ENCODE measurements around the gene TEX51.

TEX51 gene

DNA sequence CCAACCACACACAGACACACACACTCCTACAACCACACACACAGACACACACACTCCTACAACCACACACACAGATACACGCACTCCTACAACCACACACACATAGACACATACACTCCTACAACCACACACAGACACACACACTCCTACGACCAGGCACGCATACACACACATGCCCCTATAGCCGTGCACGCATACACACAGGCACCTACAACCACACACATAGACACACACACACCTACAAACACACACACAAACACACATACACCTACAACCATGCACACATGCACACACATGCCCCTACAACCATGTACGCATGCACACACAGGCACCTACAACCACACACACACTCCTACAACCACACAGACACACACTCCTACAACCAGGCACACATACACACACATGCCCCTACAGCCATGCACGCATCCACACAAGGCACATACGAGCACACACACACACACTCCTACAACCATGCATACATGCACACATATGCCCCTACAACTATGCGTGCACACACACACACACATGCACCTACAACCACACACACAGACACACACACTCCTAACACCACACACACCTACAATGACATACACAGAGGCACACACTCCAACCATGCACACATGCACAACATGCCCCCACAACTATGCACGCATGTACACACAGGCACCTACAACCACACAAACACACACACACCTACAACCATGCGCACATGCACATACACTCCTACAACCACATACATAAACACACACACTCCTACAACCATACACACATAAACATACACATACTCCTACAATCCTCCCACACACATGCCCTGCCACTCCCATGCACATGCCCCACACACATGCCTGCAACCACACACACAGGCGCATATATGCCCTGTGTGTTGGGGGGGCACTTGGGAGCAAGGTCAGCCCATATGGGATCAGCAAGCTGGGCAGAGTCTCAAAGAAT is 19.1 kb upstream of the TEX51 start:
- no peak for DNase-seq

DNA sequence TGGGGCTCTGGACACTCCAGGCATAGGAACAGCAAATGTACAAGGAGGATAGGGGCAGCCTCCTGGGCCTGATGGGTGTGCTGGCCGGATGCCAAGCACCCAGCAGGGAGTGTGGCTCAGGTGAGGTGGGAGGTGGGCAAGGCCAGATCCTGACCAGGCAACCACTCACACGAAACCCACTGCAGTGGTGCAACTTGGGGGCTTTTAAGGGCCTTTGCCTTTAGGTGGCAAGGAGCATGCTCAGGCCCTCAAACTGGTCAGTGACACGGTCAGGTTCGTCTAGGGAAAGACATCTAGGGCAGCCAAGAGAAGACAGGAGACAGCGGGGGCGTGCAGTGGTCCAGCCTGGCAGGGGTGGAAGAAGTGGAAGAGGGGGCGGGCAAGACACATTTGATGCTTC is 18.4 kb upstream of the TEX51 start:
- DNase-seq: no peak

DNA sequence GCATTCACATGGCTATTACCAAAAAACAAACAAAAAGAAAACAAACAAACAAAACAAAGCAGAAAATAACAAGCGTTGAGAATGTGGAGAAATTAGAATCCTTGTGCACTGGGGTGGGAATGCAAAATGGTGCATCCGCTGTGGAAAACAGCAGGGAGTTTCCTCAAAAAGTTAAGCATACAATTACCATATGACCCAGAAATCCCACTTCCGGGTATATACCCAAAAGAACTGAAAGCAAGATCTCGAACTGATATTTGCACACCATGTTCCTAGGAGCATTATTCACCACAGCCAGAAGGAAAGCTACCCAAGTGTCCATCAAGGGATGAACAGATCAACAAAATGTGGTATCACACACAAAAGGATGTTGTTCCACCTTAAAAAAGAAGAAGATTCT is 17.9 kb upstream of the TEX51 start:
- DNase-seq: no peak

DNA sequence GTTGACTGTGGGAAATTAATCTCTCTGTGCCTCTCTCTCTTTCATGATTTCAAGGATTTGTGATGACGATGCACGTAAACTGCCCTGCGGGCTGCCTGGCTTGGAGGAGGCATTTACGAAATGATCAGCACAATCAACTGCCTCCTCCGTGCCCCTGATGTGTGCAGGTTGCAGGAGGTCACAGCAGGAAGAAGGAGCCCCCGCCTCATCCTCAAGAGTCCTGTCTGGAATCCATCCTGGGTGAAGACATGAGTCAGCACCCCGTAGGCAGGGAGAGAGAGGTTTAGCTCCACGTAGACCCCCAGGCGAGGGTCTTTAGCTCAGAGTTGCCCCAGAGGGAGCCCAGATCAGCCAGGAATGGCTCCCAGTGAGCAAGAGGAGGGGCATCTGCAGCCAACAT is 17.1 kb upstream of the TEX51 start:
- no peak for DNase-seq

DNA sequence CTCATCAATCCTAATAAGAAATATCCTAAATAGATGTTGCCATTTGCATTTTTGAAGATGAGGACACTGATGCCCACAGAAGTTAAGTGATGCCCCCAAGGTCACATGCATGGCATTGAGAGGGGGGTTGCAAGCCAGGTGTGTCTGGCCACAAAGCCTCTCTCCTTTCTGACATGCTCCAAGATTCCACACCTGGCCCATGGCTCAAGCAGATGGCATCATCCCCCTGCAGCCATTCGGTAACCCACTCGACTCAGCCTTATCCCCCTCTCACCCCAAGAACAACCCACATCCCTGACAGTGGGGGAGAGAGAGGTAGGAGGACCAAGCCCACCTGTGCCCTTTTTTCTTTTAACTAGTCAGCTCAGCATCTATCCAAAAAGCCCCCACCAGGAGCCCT is 16.5 kb upstream of the TEX51 start:
- no peak for DNase-seq

DNA sequence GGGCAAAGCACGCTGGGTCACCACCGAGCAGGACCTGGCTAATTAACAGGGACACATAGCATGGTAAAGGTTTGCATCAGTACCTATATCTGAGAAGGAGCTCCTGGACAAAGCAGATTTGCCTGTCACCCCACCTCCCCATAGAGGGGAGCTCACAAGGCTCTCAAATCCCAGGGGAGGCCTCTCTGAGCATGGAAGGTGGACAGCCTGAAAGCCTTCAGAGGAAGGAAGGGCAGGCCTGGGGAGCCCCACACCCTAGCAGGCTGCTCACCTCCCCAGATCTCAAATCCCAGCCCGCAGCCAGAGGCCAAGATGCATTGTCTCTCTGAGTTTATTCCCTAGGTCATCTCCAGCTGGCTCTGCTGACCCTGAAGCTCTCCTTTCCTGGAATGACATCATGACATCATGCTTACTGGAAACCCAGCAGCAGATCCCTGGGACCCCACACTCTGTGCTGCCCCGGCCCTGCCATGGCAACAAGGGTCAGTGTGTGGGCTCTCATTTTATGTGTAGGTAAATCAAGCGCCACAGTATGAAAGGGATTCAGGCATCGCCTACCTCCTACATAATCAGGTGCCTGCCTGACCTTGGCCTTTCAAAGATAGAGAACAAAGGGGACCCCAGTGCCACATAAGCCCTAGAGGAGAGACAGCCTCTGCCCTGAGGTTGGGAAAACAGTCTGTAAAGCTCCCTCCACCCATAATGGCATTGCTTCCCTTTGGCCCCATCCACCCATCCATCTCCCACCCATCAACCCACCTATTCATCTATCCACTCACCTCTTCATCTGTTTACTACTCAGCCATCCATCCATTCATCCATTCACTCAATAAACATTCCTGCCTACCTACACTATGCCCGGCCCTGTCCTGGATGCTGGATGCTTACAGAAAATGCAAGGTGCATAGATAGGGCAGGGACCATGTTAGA is 15.7 kb upstream of the TEX51 start:
- no peak for DNase-seq

DNA sequence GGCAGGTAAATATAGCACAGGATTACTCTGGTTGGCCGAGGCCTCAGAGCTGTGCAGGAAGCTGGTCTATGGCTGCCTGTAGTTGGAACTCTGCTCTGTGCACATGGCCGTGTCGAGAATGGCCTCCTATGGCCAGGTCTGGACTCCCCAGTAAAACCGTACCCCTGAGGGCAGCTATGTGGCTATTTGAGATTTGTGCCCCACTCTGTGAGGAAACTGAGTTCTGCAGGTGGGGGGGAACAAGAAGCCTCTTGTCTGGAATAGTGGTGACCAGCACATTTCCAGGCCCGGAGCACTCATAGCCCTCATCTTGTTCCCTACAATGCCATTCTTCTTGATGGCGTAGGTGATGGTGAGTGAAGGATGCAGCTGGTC is 15.0 kb upstream of the TEX51 start:
- no peak for DNase-seq

DNA sequence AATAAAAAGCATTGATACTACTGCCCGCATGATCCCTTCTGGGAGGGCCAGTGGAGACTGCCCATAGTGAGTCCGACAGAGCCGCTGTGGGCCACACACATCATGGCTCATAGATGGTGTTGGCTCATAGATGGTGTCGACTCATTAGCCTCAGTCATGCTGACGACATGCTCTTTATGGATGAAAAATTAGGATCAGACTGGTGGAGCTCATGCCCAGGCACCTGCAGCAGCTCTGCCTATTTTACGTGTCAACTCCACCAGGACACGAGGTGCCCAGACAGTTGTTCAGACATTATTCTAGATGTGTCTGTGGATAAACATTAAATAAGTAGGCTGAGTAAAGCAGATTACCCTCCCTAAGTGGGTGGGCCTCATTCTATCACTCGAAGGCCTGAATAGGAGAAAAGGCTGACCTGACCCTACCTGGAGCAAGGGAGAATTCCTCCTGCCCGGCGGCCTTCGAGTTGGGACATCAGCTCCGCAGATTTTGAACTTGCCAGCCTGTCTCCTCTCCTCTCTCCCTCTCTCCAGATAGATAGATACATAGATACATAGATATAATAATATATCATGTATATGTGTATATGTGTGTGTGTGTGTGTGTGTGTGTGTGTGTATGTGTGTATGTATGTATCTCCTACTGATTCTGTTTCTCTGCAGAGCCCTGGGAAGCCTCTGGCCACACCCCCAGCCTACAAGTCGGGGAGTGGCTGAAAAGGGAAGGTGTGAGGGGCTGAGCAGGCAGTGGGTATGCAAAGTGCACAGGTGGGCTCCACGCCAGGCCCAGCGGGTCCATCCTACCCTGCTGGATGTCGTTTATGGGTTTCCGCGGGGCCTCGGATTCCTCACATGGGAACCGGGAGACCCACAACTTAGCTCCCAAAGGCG is 13.6 kb upstream of the TEX51 start:
- no peak for DNase-seq

DNA sequence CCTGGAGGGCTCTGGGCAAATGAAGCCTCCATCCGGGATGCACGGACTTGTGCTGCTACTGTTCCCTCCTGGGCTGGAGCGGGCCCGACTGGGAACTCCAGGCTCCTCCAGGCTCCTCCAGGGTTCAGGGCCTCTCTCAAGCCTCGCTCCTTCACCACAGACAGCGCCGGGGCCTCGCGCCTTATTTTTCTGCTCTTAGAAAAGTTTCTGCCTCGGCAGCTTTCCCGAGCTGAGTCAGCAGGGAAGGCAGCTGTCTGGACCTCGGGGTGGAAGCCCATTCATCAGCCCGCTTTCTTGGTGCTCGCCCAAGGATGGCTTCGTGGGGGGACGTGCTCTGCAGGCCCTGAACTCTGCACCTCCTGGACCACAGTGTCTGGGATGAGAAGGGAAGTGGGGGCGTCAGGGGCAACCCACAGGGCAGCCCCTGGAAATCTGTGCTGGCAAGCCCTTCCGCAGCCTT is 12.9 kb upstream of the TEX51 start:
- no peak for DNase-seq

DNA sequence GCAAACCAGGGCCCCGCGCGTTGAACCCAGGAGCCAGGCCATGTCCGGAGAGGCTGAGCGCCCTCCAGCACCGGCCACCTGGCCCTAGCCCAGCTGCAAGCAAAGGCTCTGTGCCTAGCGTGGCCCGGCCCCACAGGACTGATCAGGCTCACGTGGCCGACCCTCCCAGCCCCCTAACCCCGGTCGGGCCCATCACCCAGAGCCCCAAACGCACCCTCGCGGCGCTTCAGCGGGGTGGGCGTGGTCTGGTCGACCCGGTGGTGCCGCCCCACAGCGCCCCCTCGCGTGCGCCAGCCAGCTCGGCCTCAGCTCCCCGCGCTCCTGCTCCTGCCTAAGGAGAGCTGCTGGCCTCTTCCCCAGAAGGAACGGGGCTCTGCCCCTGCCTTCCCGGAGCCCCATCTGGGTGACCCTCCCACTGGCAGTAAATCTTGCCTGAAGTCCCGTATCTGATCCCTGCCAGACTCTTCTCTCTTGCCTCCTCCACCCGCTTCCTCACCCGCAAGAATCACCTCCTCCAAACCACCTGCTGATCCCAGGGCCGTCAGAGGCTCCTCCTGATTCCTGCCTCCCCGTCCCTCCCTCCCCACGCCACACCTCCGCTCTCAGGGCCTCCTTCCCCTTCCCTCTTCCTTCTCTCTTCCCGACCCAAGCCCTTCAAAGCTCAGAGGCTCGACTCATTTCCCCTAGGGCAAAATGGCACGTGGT is 12.3 kb upstream of the TEX51 start:
- no peak for DNase-seq

DNA sequence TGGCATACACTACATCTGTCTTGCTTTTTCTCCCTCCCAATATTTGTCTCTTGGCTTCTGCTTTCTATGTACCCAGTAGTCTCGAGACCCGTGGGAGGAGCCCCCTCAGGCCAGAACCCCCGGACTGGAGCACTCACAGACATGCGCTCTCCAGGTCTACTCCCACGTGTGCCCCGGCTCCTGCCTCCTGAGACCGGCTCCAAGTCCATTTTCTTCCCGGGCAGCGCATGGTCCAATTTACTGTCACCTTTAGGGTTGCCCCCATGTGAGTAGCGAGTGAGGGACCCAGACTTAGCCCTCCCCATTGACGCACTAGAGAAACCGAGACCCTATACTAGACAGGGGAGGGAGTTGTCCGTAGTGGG is 11.8 kb upstream of the TEX51 start:
- no peak for DNase-seq

DNA sequence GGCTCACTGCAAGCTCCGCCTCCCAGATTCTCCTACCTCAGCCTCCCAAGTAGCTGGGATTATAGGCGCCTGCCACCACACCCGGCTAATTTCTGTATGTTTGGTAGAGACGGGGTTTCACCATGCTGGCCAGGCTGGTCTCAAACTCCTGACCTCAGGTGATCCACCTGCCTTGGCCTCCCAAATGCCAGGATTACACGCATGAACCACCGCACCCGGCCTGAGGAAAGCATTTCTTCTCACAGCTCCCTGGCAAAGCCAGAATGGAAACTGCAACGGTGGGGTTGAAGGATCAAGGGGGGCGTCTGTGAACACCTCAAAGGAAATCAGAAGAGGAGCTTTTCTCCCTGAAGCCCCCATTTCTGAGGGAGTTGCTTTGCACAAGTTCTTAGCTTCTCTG is 11.2 kb upstream of the TEX51 start:
- DNase-seq: no peak

DNA sequence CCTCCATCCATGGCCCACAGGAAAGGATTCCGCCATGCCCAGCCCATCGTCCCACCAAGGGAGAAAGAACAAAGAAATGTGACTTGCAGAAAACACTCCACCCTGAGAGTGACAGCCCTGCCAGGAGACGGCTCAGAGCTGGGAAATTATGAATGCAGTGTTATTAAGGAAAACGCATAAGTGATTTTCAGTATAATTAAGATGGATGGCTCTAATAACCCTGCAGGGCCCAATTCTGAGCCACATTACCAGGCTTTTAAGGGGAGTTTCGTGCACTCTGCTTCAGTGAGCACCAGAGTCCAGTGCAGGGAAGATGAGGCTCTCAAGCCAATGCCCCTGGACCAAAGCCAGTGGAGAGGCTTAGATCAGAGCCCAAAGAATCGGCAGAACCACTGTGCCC is 10.6 kb upstream of the TEX51 start:
- no peak for DNase-seq

DNA sequence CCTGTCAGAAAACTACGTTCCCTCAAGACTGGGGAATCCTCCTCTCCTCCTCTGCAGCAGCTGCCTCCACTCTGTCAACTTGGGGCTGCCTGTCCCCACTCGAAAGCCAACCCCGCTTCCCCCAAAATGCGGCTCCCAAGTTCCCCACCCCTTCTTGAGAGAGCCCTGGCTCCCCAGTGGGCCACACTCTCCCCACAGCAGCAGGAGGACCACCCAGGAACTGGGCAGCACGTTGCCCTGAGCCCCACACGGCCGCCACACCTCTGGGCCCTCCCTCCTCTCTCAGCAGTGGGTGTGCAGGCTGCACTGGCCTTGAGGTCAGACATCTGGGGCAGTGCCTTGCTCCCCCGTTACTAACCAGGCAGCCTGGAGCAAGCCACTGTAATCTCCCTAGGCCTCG is 9.6 kb upstream of the TEX51 start:
- no peak for DNase-seq

DNA sequence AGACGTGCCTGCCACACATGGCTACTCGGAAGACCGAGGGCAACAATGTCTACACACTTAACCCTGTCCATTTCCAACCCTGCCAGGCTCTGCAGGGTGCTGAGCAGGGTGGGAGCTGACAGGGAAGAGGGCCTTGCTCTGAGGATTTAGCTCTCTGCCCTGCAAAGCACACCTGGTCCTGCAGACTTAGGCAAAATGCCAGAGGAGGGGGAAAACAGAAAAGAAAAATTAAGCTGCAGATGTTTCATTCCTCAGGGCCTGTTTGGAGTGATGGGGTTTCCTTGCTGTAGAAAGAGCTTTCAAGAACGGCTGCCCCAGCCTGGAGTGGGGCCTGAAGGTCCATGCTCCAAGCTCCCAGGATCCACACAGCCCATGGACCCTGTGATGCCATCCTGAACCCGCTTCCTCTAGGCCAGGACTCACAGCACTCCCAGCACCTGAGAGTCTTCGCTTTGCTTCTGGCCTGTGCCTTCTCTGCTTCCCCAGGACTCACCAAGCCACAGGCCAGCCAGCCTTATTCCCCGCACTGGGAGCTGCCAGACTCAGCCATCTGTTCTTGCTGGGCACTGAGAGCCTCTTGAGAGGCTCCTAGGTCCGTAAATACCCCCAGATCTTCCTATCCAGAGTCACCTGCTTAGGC is 9.1 kb upstream of the TEX51 start:
- no peak for DNase-seq

DNA sequence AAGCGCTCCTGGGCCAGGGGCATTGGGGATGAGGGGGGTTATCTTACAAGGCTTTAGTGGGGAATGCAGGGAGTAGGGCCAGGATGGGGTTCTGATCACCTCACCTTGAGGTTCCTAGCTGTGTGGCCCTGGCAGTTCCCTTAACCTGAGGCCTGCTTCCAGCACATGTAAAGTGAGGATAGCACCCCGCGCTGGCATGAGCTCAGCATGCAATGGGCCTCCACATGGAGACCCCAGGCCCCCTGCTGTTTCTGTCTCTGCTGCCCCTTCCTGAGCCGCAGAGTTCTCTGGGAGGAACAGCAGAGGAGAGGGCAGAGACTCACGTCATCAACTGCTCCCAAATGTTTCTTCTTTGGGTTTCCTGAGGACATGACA is 8.6 kb upstream of the TEX51 start:
- DNase-seq: no peak

DNA sequence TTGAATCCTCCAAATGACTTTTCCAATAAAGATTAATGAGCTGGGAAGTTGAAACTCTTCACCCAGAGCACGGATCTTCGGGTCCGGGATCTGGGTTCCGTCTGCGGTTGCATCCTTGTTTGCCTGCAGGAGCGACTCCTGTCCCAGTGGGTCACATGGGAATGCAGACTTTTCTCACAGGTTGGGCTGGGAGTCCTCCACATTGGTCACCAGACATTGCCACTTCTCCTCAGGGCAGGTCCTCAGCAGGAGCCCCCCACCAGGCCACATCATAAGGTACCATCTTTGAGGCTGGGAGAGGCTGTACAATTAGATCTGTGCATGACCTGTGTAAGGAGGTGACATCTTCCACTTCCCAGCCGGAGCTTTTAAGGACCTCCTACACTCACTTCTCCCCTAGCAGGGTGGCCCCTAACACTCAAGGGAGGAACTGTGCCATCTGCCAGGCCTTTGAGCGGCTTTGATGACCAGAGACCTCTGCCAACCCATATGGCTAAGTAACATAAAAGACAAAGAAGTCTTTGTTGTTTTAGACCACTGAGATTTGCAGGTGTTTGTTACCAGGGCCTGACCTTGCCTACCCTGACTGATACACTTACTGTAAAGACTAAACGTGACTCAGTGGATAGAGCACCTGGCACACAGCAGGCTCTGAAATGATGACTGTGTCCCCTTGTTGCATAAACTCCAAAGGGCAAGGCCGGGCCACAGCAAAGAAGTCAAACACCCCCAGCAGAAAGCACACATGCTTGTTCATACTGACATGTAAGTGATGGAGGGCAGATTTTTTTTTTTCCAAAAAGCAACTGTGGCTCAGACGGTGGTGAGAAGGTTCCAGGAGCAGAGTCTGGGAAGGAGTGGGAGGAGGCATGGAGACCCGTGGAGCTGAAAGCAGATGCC is 7.9 kb upstream of the TEX51 start:
- no peak for DNase-seq

DNA sequence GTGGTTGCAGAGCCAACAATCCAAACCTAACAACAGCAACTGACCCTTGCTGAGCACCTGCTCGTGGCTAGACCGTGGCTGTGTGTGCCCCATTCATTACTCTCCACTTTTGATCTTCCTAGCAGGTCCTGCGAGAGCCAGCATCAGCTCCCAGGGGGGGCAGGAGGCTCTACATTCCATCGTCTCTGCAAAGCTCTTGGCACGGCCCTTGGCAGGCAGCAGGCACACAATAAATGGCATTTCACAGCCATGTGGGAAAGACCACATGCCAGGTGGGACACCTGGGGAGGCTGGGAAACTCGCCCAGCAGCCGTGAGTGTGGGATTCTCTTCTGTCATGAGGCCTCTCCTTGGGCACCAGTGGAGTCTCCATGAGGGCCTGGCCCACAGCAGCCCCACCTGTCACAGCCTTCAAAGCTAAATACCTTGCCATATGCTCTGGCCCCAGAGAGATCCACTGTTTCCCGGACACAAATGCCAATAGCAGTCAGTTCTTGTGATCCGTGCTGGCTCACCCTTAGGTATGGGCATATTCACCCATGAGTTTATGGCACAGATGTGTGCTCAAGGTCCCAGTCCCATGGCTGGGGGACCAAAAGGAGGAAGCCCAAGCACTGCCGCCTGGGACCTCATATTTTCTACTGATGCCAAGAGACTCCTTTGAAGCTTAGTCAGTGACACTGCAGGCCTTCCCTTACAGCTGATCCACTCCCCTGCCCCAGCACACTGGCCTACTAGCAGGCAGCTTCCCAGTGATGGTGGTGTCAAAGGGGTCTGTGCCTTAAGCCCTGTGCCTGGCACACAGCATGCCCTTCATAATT is 6.8 kb upstream of the TEX51 start:
- DNase-seq: no peak

DNA sequence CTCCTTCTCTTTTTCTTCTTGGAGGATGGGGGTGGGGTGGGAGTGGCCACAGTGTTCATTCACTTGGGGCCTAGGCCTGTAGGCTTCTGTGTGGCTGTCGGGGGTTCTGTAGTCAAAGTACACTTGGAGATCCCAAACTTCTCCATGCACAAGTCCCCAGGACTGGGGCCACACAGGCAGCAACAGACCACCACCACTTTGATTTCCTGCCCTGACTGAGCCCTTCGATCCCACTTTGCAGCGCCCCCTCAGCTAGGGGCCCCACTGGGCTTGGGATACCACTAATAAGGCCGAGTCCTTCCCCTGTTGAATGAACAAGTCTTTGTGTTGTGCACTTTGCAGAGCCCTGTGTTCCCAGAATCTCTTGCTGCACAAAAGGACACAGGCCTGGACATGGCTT is 5.5 kb upstream of the TEX51 start:
- no peak for DNase-seq

DNA sequence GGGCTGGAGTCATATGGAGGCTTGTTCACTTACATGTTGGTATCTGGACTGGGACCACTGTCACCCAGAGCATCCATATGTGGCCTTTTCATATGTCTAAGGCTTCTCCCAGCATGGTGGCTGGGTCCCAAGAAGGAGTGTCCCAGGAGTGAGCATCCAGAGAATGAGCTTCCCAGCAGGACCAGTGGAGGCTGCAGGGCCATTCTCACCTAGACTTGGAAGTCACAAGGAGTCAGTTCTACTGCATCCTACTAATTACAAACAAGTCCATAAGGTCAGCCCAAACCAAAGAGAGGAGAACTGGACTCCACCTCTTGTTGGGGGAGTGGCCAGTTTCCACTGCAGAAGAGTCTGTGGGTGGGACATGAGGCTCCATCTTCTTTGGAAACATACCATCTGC is 5.1 kb upstream of the TEX51 start:
- DNase-seq: no peak
